GM12891 (cell line): ENCODE data around the gene LCP1.
A peak's percentile ranks its signal among the peaks of the same experiment; 100 is the strongest.

Experiments
- DNase-seq: peaks from one replicate; pipeline ENCODE4 v3.0.0; 2011; ENCODE audit warnings: low spot score; ENCODE audit not compliant: insufficient read length
- FAIRE-seq: peaks from 2 replicates; lab custom pipeline; 2011; peaks lifted over from hg19 to GRCh38; lab: Jason Lieb, UNC
- PAX5 ChIP-seq: IDR thresholded peaks from 2 replicates; pipeline ENCODE4 v1.6.1; 2011; ENCODE audit warnings: low read length, moderate library complexity, mild to moderate bottlenecking; ENCODE audit not compliant: insufficient read depth, severe bottlenecking
- POLR2A ChIP-seq: IDR thresholded peaks from 2 replicates; pipeline ENCODE4 v1.6.1; 2011; ENCODE audit warnings: low read depth, low read length, control low read depth
- POLR2AphosphoS5 ChIP-seq: IDR thresholded peaks from 2 replicates; pipeline ENCODE4 v1.6.1; 2011; ENCODE audit warnings: low read depth, low read length, control low read depth
- POU2F2 ChIP-seq: IDR thresholded peaks from 2 replicates; pipeline ENCODE4 v1.6.1; 2011; ENCODE audit warnings: low read depth, mild to moderate bottlenecking, control low read depth, low read length, moderate library complexity
- SPI1 ChIP-seq: IDR thresholded peaks from 2 replicates; pipeline ENCODE4 v1.6.1; 2011; ENCODE audit warnings: low read depth, low read length, control low read depth
- TAF1 ChIP-seq: IDR thresholded peaks from 2 replicates; pipeline ENCODE4 v1.6.1; 2011; ENCODE audit warnings: low read depth, low read length, control low read depth

Gene LCP1

DNA sequence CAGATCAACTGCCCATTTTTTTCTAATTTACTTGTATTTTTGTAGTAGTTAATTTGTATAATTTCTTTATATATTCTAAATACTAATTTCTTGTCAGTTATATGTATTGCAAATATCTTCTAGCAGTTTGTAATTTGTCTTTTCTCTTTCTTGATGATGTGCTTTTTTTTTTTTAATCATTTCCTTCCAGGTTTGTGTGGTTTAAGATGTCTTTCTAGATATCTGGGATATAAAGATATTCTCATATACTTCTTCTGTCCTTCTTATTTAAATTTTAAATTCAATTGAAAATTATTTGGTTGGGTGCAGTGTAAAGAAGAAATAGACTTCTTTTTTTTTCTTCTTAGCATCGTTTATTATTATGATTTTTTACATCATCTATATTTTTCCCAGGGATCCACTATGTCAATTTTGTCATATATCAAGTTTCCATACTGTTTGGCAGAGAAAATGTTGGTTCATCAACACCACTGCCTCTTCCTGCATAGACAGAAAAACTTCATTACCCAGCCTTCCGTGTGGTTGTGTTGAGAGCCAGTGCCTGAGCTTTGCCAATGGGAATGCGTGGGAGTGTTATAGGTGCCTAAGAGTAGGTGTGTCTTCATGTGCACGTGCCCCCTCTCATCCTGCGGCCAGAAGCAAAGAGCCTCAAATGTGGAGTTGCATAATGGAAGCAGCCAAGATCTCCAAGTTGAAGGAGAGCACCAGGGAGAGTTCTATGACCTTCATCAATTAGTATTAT, 93.0 kb downstream of the LCP1 start:
- FAIRE-seq (no peak), DNase-seq (no peak)
- no peak for TF ChIP-seq POU2F2
- TF ChIP-seq SPI1: no peak
- TF ChIP-seq PAX5: no peak
- TF ChIP-seq POLR2A: no peak
- TF ChIP-seq POLR2AphosphoS5: no peak

DNA sequence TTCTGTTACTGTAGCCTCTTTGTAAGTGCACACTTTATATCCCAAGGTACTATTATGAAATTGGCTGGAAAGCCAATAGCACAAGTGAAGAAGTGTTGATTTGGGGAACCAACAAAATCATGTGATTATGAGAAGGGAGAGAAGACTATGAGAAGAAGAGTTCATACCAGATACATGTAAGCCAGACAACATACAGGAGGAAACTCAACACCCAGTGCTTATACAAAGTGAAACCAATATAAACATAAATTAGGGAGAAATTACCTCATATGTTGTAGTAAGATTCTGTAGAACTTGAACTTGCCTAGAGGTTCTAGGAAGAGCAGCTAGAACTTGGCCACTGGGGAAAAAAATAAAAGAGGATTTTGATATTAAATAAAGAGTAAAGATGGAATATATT, 94.5 kb downstream of the LCP1 start:
- FAIRE-seq (no peak), DNase-seq (no peak)
- no peak for TF ChIP-seq TAF1
- no peak for TF ChIP-seq PAX5
- TF ChIP-seq POU2F2: no peak
- TF ChIP-seq POLR2AphosphoS5: no peak
- TF ChIP-seq POLR2A: no peak
- no peak for TF ChIP-seq SPI1

DNA sequence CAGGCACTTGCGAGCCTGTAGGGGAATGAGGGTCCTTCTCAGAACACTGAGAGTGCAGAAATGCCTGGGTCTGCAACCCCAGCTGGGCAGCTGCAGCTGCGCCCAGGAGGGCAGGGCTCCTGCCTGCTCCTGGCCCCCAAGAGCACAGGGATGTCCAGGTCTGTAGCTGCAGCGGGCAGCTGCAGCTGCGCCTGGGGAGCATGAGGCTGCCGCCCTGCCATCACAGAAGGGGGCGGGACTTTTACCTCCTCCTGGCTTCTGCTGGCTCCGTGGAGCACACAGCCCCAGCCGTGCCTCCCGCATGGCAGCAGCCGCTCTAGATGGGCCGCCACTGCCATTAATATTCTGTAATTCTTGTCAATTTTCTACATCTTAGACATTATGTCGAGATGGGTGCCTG, 95.0 kb downstream of the LCP1 start:
- no peak for DNase-seq

DNA sequence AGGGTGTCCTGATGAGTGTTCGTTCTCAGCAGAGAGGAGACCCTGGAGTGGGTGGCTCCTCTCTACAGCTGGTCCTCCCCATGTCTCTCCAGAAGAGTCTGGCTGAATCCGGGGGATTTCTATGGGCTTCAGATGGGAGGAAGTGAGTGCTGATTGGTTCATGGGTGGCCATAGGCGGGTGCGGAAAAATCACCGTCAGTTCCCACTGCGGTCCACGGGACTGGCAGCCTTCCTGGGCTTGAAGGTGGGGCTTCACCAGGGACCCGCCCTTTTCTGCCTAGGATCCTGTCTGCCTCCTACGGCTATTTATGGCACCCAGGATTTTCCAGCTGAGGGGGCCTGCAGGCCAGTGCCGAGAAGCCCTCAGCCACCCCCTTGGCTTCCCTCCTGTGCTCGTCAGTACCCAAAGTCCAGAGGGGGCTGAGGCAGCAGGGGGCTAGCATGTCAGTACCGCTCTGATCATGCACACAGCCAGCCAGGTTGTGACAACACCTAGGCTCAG, 95.5 kb downstream of the LCP1 start:
- FAIRE-seq (no peak), DNase-seq (no peak)
- TF ChIP-seq POU2F2: no peak

More for the DNA sequence above, 95.0 kb downstream of the LCP1 start:
- no peak for FAIRE-seq
- TF ChIP-seq POLR2AphosphoS5 (no peak), TAF1 (no peak), PAX5 (no peak), POU2F2 (no peak)

DNA sequence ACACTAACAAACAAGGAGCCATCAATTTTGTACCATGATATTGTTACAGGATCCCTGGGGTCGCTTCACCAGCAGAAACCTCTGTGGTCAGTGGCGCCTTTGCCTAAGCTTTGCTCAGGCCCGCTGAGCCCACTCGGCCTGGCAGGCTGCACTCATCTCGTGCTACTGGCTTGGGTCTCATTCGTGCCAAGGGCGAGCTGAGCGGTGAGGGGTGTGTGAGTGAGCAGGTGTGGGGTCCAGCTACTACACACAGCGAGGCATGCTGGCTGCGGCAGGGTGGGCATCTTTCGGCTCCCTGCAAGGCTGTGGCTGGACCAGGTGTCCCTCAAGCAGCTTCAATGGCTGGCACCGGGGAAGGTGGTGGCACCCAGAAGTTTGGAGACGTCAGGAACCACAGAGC, 96.2 kb downstream of the LCP1 start:
- FAIRE-seq: no peak
- no peak for DNase-seq
- TF ChIP-seq POLR2A (no peak), POLR2AphosphoS5 (no peak)

DNA sequence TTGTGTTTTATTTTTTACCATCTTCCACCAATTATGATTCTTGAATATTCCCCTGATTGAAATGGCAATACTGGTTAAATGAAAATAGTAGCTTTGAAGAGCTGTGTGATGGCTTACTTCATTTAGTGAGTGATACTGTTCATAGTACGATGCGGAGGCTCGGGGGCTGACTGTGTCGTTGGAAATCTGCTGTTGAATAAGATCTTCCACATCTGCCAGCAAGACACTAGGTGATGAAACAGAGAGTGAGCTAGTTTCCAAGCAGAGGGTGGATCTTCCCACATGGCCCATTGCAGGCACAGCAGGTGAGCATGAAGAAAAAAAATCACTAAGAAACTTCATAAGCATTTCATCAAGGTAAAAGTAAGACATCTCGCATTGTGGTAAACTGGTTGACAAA, 99.7 kb downstream of the LCP1 start:
- no peak for TF ChIP-seq SPI1
- TF ChIP-seq POU2F2: no peak
- no peak for TF ChIP-seq TAF1
- TF ChIP-seq POLR2A: no peak
- FAIRE-seq (no peak), DNase-seq (no peak)

DNA sequence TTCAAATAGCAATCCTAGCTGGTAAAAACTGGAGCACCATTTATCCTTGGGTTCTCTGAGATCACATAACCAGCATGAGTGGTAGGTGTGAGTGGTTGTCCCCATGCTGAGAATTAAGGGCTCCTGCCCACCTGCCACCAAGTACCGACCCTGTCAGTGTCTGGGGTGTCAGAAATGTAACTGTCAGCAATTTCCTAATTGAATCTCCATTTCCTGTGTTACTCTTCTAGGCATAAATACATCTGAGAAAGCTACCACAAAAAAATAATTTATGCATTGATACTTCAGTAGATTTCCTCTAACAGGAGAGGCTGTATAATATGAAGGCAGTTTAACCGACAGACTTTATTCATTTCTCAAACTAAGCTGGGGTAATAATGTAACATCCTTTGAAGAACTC, 102.2 kb downstream of the LCP1 start:
- TF ChIP-seq POLR2A (no peak), POLR2AphosphoS5 (no peak), POU2F2 (no peak), TAF1 (no peak), SPI1 (no peak), PAX5 (no peak)
- FAIRE-seq (no peak), DNase-seq (no peak)

DNA sequence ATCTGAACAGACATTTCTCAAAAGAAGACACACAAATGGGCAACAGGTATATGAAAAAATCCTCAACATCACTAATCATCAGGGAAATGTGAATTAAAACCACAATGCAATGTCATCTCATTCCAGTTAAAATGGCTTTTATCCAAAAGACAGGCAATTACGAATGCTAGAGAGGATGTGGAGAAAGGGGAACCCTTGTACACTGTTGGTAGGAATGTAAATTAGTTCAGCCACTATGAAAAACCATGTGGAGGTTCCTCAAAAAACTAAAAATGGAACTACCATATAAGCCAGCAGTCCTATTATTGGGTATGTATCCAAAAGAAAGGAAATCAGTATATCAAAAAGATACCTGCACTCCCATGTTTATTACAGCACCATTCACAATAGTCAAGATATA, 104.7 kb downstream of the LCP1 start:
- TF ChIP-seq POLR2AphosphoS5: no peak
- TF ChIP-seq POLR2A: no peak
- FAIRE-seq: peak; percentile 70
- no peak for DNase-seq

DNA sequence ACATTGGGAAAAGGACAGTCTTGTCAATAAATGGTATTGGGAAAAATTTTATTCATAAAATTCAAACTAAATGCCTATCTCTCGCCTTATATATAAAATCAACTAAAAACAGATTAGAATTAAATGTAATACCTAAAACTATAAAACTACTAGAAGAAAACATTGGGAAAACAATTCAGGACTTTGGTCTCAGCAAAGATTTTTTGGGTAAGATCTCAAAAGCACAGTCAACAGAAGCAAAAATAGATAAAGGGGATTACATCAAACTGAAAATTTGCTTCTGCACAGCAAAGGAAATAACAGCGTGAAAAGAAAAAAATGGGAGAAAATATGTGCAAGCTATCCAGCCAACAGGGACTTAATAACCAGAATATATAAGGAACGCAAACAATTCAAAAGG, 105.2 kb downstream of the LCP1 start:
- FAIRE-seq (no peak), DNase-seq (no peak)
- TF ChIP-seq TAF1: no peak
- no peak for TF ChIP-seq POLR2AphosphoS5
- TF ChIP-seq SPI1: no peak
- no peak for TF ChIP-seq PAX5
- TF ChIP-seq POLR2A: no peak
- TF ChIP-seq POU2F2: no peak
